NCI-H748 treated with DMSO at 0.1 percent for 48 hours (cell line): Measurements from ENCODE around the gene SLC26A6.

Experiments
- DNase-seq: peaks from one replicate; lab custom pipeline; 2025; lab: John Stamatoyannopoulos, UW

SLC26A6 gene, protein sequence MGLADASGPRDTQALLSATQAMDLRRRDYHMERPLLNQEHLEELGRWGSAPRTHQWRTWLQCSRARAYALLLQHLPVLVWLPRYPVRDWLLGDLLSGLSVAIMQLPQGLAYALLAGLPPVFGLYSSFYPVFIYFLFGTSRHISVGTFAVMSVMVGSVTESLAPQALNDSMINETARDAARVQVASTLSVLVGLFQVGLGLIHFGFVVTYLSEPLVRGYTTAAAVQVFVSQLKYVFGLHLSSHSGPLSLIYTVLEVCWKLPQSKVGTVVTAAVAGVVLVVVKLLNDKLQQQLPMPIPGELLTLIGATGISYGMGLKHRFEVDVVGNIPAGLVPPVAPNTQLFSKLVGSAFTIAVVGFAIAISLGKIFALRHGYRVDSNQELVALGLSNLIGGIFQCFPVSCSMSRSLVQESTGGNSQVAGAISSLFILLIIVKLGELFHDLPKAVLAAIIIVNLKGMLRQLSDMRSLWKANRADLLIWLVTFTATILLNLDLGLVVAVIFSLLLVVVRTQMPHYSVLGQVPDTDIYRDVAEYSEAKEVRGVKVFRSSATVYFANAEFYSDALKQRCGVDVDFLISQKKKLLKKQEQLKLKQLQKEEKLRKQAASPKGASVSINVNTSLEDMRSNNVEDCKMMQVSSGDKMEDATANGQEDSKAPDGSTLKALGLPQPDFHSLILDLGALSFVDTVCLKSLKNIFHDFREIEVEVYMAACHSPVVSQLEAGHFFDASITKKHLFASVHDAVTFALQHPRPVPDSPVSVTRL

DNA sequence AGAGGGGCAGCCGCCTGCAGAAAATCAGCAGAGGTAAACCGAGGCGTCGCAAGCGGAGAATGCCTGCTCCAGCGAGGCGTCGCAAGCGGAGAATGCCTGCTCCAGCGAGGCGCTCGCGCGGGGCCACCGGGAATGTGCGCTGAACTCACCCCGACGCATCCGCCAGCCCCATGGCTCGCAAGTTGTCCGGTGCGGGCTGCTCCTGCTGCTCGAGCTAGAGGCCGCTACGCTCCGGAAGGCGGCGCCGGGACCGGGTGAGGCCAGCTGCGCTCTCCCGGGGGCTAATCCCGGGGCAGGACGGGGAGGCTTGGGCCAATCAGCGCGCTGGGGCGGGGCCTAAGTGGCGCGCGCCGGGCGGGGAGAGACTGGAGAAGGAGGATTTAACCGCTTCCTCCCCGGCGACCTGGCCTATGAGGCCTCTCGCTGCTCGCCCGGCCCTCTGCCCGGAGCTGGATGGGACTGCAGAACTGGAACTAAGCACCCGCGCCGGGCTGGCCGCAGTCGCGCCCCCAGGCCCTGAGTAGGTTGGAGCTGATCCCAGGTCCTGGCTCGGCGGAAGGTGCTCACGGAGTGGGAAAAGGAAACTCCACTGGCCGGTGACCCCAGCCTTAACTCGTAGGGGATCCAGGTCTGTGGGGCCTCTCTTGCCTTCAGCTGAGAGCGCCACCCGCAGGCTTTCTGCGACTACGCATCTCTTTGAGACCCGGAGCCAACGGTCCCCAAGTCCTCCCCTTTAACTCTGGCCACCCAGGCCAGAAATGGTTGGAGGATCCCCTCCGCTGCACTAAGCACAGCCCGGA is at the start of gene SLC26A6:
Gene SLC26A6 (minus strand): TSS at position 240 of the 800 bp plus-strand sequence. CDS start 68 bp downstream, at position 172.
- DNase-seq, result peak; percentile 72

DNA sequence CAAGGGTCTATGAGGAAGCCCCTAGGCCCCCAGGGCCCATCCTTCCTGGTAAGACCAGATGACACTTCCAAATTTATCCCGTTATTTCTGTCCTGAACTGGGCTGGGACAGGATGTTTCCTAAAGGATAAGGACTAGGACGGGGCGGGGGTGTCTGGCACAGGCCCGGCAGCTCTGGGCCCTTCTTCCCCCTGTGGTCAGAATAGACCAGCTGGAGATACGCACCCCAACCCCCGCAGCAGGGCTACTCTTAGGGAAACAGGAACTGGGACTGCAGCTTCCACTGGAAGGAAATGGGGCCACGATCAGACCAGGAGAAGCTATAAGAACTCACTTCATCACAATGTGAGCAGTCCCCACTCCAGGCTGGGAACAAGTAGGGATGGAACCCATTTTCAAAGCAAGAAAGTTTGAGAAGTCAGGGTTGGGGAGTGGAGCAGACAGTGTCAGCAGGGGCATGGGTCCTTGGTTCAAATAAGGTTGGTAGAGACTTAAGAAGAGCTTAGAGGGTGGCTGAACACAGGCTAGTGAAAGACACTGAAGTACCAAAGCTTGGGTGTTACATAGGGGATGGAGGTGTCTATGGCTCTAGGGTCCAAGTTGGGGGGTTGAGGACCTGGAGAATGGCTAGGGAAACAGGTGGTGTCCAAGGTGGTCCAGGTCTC is 49.4 kb upstream of the SLC26A6 start:
- DNase-seq, result no peak

DNA sequence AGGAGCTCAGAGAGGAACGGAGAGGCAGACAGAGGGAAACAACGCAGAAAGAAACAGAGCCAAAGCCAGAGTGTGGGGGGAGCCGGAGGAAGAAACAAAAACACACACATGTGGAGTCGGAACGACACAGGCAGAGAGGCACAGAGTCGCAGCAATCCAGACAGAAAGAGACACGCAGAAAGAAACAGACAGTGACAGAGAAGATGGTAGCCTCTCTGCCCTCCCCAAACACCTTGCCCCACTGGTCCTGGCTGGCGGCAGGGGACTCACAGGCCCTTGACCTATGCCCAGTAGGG is 48.7 kb upstream of the SLC26A6 start:
- DNase-seq, result no peak

DNA sequence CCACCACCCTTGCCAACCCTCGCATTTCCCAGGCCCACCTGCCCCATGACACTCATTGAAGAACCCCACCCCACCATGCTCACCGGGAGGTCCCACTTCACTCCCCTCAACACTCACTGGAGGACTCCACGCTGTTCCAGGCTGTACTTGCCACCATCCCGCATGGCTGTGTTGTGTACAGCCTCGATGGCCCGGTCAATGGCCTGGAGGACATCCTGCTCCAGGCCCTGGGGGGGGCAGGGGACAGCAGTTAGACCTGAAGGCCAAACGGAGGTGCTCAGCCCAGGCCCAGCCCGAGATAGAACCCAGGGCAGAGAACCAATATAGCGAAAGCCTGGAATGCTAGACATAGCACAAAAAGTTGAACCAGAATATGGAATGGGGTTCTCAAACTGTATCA is 47.5 kb upstream of the SLC26A6 start:
- no peak for DNase-seq

DNA sequence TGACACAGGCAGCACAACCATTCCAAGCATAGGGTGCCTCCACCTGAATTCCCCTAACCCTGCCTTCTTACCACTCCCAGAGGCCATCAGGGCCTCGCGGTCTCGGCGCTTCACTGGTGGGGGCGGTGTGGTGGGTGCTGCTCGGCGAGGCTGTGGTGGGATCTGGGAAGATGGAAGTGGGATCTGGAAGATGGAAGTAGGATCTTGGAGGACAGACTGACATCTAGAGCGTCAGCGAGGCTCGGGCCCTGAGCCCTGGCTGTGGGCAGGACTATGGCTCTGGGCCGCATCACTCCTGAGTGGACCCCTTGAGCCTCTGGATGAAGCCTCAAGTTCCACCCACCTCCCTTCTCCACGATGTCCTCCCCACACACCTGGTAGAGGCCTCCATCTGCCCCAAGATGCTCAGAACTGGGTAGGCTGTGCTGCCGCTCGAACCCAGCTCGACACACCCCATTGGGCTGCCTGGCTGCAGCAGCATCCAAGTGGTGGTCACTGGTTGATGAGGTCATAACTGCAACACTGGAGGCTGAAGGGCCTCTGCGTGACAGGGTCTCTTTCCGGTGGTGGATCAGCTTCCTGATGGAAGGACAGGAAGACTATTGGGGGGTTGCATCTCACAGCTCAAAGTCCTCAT is 46.8 kb upstream of the SLC26A6 start:
- no peak for DNase-seq

DNA sequence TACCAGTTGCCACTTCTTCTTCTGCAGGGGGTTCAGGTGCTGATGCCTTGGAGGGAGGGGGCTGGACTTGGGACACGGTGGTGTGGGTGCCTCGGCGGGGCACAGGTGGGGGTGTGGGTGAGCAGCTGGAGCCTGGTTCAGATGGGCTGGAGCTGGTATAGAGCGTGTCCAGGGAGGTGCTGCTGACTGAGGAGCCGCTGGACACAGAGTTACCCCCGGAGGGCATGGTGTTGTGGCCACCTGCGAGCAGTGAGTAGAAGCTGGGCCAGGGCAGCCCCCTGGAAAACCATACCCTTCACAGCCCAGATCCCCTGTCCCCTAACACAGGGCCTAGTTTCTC is 46.2 kb upstream of the SLC26A6 start:
- no peak for DNase-seq

DNA sequence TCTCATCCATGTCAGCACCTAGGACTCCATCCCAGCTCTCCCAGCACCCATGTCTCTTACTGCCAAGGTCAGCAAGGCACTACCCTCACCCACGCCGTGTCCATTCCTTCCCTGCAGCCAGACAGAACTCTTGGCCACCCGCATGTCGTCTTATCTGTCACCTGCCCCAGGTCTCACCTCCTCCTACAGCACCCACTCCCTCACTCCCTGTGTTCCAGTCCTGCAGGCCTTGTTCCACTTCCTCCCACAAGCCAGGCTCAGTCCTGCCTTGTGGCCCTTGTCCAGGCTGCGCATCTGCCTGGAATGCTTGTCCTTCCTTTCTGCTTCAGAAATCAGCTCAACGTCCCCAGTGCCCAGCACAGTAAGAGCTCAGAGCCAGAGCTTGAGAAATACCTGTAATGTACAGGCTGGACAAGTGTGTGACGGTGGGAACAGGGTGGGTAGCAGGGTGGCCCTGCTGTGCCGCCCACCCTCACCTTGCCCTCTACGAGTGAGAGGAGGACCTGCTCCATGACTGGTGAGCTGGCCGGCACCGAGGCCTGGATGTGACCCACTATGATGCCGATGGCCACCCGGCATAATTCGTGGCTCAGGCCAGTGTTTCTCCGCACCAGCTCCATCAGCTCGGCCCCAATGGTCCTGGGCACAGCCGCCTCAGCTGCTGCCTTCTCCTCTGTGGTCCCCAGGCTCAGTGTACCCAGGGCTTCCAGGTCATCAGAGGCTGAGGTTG is 45.7 kb upstream of the SLC26A6 start:
- no peak for DNase-seq

DNA sequence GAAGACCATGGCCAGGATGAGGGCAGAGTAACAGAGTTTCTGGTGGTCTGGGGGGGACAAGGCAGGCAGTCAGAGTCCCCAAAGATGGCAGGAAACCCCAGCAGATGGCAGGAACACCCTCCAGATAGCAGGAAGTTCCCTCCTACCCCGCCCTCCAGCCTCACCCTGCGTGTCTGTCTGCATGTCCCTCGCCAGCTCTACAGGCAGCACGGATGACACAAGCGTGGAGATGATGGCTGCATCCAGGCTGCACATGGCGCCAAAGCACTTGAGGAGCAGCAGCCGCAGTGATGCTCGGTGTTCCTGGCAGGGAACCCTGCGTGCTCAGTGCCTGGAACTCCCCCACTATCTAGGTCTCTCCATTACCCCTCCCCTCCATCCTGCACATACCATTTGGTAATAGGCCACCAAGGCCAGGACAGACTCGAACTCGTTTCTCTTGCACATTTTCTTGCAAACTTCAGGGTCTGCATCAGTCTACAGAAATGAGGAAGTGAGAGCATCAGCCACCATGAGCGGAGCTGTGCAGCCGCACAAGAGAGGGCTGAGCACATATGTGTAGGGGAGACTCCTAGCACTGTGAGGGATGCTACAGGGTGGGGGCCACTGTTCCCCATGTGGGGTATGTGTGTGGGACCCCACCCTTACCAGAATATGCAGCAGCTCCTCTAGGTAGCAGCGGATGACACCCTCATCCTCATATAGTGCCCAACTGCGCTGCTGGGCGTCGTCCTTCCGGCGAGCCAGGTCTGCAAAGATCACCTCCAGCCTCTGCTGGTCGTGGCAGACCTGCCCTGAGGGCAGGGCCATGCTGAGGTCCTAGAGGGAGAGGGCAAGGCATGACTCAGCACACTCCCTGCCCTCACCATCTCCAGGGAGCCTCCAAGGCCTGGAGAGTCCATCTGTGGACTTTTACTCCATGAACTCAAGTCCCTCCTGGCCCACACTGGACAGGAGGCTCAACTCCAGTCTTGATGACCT is 44.4 kb upstream of the SLC26A6 start:
- no peak for DNase-seq

DNA sequence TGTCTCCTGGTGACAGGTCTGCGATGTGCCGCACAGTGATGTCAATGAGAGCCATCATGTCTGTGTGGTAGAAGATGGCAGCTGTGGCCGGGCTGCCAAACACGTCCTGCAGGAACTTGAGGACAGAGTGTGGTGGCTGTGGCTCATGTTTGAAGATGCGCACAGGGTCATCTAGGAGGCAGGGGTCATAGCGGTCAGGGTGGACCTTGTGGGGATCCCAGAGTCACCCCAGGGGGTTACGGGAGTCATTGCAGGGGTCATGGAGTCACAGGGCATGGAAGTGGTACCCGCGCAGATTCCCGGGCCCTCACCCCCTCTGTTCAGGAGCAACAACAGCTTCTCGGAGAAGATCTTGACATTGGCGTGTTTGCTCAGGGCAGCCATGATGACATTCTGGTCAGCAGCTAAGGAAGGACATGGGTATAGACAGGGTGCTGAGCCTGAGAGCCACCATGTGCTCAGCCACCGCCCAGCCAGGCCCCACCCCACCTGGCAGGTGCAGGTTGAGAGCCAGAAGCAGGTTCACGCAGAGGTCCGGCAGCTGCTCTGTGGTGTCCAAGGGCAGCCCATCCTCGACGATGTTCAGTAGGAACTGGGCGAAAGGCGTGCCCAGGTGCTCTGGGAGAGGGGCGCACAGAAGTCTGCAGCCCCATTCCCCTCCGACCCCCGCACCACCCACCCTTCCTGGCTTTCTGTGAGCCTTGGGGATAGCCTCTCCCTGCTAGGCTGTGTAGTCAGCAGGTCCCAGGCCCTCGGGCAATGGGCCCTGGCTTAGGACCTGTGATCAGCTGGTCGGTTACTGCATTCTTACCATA is 43.5 kb upstream of the SLC26A6 start:
- no peak for DNase-seq

DNA sequence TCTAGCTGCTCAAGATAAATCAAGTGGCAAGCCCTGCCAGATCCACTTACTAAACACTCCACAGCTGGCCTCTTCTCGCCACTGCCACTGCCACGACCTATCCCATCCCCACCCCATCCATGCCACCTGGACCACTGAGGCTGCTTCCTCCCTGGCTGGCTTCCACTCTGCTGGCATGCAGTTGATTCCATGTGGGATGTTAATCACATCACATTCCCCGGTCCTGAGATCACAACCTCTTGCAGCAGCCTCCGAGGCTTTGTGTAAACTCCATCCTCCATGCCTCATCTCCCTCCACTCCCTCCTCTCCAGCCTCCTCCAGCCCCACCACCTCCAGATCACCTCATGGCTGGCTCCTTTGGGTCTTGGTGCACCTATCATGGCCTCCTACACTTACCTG is 42.8 kb upstream of the SLC26A6 start:
- DNase-seq, result no peak

DNA sequence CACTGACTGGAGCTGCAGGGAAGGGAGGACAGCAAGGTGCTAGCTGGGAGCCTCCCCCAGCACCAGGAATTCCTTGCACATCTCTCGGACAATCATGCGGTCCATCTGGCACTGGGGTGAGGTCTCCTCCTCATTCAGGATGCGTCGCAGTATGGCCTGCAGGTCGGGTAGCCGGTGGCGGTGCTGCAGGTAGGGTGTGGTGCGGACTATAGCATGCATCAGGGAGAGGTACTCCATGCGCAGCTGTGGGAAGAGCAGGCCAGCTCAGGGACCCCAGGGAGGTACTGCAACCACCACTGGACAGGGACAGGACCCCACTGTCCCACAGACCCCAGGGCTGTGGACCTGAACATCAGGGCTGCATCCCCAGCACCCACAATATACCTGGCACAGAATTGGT is 39.2 kb upstream of the SLC26A6 start:
- DNase-seq, result no peak

DNA sequence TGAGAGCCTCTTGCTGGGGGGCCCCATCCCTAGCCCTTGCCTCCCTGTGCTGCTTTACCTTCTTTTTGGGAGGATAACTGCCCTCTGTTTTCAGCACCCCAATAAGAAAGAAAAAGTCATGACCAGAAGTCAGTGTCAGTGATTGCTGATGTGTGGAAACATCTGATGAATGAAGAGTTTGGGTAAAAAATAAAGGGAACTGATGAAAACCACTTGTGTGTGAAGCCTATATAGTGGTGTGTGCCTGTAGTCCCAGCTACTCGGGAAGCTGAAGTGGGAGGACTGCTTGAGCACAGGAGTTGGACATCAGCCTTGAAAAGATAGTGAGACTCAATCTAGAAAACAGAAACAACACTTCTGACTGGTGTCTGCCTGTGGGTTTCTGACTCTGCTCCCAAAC is 37.3 kb upstream of the SLC26A6 start:
- DNase-seq, result no peak

DNA sequence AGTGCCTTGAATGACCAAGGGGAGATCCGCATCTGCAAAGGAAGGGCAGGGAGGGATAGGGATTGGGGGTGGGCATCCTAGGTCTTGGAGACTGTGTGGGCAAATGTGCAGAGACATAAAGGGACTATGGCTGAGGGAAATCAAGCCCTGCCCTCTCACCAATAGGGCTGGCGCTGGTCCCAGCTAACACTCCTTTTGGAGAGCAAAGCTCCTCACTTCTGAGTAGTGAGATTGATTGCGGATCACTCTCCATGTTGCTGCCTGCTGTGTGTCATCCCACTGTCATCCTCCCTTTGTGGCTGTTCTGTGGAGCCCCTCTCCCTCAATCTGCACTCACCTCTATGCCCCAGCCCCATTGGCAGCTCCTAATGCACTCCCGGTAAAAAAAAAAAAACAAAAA is 29.7 kb upstream of the SLC26A6 start:
- DNase-seq, result no peak

DNA sequence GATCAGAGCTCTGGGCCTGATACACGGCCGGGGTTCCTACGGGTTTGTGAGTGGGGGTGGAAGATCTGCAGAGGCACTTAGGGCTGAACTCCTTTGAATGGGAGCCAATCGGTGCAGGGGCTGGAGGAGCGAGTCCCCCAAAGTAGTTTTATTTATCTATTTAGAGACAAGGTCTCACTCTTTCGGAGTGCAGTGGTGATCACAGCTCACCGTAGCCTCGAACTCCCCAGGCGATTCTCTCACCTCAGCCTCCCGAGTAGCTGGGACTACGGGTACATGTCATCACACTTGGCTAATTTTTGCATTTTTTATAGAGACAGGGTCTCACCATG is 29.0 kb upstream of the SLC26A6 start:
- no peak for DNase-seq

DNA sequence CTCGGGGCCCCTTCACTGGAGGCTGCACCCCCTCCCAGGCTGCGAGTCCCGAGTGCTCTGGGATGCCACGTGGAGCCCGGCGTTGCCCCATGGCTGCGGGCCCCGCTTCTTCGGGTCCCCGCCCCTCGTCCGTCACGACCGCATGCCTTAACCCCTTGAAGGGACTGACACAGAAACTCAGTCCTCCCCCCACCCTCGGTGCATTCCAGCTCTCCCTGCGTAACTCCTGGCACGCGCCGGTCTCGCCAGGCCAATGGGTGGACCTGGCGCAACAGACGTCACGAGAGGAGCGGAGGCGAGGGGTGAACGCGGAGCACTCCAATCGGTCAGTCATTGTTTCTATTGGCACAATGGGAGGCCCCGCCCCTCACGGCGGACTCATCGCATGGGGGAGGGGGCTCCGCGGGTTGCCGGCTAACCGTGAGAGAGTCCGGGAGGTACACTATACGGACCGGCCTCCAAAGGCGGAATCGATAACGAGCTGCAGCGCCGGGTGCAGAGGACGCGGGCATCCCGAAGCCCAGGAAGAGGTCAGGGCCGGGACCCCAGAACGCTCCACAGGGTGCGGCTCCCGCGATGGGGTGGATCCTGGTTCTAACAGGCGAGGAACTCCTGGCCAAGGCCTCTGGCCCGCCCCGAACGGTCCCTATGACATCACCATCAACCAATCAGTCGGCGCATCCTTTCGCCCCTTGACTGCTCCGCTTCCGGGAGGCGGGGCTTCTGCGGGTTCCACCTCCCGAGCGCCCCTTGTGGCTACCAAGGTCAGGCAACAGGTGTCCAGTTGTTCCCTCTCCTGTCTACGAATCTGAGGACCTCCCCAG is 28.4 kb upstream of the SLC26A6 start:
- DNase-seq, result peak; percentile 86

DNA sequence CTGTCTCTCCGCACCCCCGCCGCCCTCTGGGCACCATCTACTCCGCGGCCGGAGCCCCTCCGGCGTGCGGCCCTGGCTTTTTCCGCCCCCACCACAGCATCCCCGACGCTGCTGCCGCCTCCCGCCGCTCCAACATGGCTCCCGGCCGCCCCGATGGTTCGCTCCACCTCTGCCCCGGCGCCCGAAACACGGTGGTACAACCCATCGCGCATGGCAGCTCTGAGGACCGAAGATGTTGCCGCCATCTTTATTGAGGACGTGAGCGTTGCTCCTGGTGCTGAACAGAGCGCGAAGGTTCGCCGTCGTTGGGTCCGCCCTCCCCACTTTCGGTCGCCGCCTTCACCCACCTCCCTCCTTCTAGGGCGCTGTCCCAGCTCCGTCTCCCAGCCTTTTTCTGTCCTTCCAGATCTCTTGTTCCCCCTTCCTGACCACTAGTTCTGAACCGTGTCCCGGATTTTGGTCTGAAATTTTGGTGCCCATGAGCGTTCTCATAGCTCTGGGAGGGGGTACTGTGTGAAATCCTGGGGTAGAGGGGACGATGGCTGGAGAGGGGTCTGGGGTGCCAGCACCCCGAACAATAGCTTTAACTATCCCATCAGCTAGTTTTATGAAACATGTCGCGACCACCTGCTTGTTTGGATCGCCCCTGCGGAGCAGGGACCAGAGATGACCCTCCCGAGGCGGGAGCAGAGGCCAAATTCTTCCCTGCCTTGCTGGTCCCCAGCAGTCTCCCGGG is 27.7 kb upstream of the SLC26A6 start, which contains the start of gene CELSR3:
Gene CELSR3 (minus strand): TSS at position 134 of the 736 bp plus-strand sequence. CDS start 252 bp downstream, outside the sequence.
- peak; percentile 49 for DNase-seq

DNA sequence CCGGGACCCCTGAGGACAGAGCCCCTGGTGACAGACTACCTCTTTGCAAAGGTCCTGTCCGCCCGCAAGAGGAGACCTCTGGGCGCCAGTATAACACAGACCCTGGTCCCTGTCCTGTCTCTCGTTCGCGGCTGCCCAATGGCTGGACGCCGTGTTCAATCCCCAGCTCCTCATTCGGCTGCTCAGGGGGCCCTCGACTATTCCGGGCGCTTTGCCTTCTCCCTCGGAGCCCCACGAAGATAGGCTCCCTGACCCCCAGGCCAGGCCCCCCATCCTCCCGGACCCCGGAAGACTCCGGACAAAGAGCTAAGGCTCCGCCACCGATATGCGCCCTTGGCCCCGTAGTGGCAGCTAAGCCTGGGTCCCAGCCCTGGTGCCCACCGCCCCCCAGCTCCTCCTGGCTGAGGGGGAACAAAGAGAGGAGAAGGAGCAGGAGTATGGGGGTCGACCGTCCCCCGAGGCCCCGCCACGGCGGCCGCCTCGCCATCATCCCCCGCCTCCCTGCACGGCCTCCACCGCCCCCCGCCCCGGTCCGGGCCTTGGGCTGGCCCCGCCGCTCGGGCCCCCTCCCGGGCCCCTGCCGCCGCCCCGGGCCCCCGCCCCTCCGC is 27.0 kb upstream of the SLC26A6 start:
- no peak for DNase-seq
